Spinal cord (tissue), 10 donors: ENCODE measurements around the gene MFSD11. TPM values are rescaled to one million over a fixed set of nuclear protein-coding genes. Genes with fewer than 3 reads are reported as not detected.
"Not testable (repeated sequence)": the region's sequence is repeated elsewhere in the genome, so short reads cannot be mapped to it uniquely, and the experiment has no call there.

ENCODE experiments used
- DNase-seq, 6 donors: peaks; one replicate each; pipeline versions ENCODE4 v3.0.0 to v3.0.0-alpha.2; 2013 to 2015; ENCODE audit warnings: low spot score in 6 of 6, low read depth in 4 of 6
- H3K27ac ChIP-seq: one replicate; pipeline ENCODE4 v1.5.1; 2013; ENCODE audit warnings: low read depth, low read length, control low read depth
- H3K27me3 ChIP-seq: one replicate; pipeline ENCODE4 v1.6.1; 2013; ENCODE audit warnings: low read length; ENCODE audit not compliant: control insufficient read depth, insufficient read depth
- H3K36me3 ChIP-seq: one replicate; pipeline ENCODE4 v1.6.1; 2013; ENCODE audit warnings: low read length; ENCODE audit not compliant: control insufficient read depth, insufficient read depth
- H3K4me1 ChIP-seq: one replicate; pipeline ENCODE4 v1.6.1; 2013; ENCODE audit warnings: low read length; ENCODE audit not compliant: control insufficient read depth, insufficient read depth
- H3K4me3 ChIP-seq: one replicate; pipeline ENCODE4 v1.5.1; 2013; ENCODE audit warnings: low read depth, low read length, control low read depth
- H3K9me3 ChIP-seq: one replicate; pipeline ENCODE4 v1.6.1; 2013; ENCODE audit warnings: low read length; ENCODE audit not compliant: control insufficient read depth, insufficient read depth
- WGBS: methylation state at CpG from one replicate; pipeline ENCODE4 v1.1.5; 2013; ENCODE audit warnings: missing lambda C conversion rate; ENCODE audit not compliant: insufficient coverage; 5-methylcytosine and 5-hydroxymethylcytosine counted together
- polyA plus RNA-seq, 2 donors: library from polyadenylated mRNA; unstranded; fragments of 120-200 nt; gene quantifications; one replicate each; pipeline ENCODE4 v1.2.1, GENCODE V29; 2013; ENCODE audit not compliant: insufficient read length in 2 of 2
- total RNA-seq, 2 donors: library from RNA; depleted of rRNA in 1 of 2; stranded (reverse); fragments of 120-200 nt in 1 of 2; fragments of >200 nt in 1 of 2; gene quantifications; one replicate each; pipeline versions ENCODE4 v1.2.3 to v1.2.4, GENCODE V29; 2013 to 2014
- donor health status: healthy.

MFSD11 gene
- total and polyA plus RNA-seq, 4 donors, result 28.9 to 72.9 (median 41.3) TPM

DNA sequence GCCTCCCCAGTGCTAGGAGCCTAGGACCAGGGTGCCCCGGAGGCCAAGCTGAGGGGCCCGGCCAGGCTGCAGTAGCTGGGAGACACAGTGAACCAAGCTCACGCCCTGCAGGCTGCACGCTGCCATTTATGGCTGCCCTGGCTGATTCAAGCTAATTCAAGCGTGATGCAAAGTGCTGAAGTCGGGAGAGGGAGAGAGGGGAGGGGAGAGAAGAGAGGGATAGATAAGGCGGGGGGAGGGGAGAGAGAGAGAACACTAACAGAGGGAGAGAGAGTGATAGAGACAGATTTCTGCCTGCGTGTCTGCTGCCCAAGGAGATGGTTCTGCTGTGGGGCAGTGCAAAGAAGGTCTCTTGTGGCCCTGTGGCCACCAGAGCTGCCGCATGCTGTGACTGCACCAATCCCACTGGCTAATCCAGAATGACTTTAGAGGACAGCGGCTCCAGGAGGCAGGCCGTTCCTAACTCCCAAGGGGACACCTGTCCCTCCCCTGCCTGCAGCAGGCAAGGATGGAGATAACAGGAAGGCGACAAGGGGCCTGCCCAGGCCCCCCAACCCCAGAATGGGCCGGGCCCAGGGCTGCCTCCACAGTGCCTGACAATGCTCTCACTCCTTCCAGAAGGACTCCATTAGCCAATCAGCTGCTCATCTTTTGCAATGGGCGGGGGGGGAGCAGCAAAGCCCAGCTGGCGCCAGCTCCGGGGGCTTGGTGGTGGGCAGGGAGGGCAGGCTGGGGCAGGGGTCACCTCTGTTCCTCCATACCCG, 40.0 kb upstream of the MFSD11 start:
- 20% methylated on average over 12 of the region's 17 CpGs for WGBS
- H3K27ac ChIP-seq, result peak overlapping the region; percentile 61
- H3K4me1 ChIP-seq, result peaks cover 48% of the 10 kb centered on the region
- DNase-seq, result peak in 2 of 6 donors; percentile 76 to 93
- H3K27me3 ChIP-seq, result no peaks in the 10 kb centered on the region
- H3K36me3 ChIP-seq, result peaks cover 8% of the 10 kb centered on the region
- H3K4me3 ChIP-seq, result no peak overlapping the region
- no peaks in the 10 kb centered on the region for H3K9me3 ChIP-seq

DNA sequence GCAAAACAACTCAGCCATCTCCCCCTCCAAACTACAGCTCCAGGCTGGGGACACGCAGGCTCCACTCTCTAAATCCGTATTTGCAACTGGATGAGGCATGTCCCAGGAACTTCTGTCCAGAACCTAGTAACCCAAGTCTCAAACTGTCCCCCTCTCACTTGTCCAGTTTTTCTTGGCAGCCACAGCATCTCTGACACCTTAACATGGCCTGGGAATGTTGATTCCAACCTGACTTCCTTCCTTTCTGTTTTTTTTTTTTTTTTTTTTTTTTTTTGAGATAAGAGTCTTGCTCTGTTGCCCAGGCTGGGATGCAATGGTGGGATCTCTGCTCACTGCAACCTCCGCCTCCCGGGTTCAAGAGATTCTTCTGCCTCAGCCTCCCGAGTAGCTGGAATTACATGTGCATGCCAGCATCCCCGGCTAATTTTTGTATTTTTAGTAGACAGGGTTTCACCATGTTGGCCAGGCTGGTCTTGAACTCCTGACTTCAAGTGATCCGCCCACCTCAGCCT, 39.4 kb upstream of the MFSD11 start:
- not testable (repeated sequence) for H3K27ac ChIP-seq, H3K9me3 ChIP-seq, H3K27me3 ChIP-seq, H3K36me3 ChIP-seq, DNase-seq, H3K4me3 ChIP-seq
- H3K4me1 ChIP-seq, result peaks cover 52% of the 10 kb centered on the region
- 92% methylated on average over 6 of the region's 7 CpGs for WGBS

DNA sequence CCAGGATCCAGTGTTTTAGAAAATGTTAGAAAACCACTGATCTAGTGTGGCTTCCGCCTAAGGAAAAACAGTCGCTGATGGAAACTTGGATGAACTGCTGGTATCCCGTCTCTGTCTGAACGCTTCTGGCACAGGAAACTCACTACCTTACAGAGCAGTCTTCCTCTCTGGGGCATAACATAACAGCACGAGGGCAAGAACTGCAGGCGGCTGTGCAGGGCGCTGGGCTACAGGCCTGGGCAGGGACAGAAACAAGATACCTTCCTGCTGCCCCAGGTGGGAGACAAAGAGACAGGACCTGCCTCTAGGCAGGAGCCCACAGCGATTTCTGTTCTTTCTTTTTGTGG, 37.7 kb upstream of the MFSD11 start:
- 69% methylated on average over 4 of the region's 8 CpGs for WGBS
- no peak for DNase-seq
- H3K4me1 ChIP-seq, result peaks cover 52% of the 10 kb centered on the region
- H3K36me3 ChIP-seq, result peaks cover 8% of the 10 kb centered on the region
- peak overlapping the region; percentile 80 for H3K27ac ChIP-seq
- H3K9me3 ChIP-seq, result no peaks in the 10 kb centered on the region
- no peaks in the 10 kb centered on the region for H3K27me3 ChIP-seq
- no peak overlapping the region for H3K4me3 ChIP-seq

DNA sequence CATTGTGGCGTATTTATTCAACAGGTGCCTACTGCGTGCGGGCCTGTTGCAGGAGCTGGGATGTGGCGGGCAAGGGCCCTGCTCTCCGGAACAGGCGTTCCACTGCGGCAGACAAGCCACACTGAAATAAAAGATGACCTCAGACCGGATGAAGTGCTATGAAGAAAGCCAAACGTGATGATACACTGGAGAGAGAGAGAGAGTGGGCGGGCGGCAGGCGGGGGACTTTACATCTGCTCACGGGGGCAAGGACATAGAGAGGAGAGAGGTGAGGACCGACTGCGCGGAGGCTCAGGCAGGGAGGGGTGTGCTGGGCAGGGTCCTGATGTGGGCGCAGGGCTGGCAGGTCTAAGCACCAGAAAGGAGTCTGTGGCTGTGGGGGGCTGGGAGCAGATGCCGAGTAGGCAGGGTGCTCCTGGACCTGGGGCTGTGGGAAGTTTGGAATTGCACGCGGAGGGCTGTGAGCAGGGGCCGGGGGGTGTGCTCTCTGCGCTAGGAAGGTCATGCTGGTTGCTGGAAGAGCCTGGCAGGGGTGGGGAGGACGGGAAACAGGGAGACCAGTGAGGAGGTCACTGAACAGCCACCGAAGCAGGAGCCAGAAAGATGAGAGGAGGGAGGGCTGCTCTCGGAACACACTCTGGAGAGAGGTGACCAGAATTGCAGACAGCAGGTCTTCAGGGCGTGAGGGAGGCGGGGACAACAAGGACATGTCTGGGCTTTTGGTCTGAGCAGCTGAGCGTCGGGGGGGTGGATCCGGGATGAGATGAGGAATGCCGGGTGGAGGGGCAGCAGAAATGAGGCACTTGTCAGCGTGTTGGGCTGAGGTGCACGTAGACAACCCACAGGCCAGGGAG, 37.1 kb upstream of the MFSD11 start:
- 41% methylated on average over 32 of the region's 33 CpGs for WGBS
- no peaks in the 10 kb centered on the region for H3K9me3 ChIP-seq
- H3K4me3 ChIP-seq, result no peak overlapping the region
- peak overlapping the region; percentile 80 for H3K27ac ChIP-seq
- H3K36me3 ChIP-seq, result peaks cover 9% of the 10 kb centered on the region
- no peaks in the 10 kb centered on the region for H3K27me3 ChIP-seq
- H3K4me1 ChIP-seq, result peaks cover 52% of the 10 kb centered on the region
- DNase-seq, result peak in 2 of 6 donors; percentile 55 to 69

DNA sequence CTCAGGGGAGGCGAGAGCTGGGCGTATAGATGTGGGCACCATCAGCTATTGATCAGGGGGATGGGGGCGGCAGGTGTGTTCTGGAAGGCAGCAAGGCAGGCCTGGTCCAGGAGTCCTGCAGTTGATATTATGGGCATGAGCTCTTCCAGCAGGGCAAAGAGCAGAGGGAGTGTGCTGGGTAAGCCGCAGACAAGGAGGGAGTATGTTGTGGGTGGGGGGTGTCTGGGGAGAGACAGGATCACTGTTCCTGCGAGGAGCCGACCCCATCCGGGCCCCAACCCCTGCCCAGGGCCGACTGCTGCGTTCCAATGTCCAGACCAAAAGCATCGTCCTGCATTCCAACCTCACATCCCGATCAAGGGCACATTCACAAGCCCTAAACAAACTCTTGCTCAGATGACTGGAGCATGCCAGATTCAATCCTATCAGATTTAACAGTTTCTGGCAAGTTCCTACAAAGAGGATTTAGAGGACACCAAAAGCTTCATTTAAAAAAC, 36.4 kb upstream of the MFSD11 start:
- Histone ChIP-seq H3K27ac (peak overlapping the region; percentile 80), H3K4me1 (peaks cover 50% of the 10 kb centered on the region), H3K36me3 (peaks cover 11% of the 10 kb centered on the region), H3K9me3 (no peaks in the 10 kb centered on the region), H3K27me3 (no peaks in the 10 kb centered on the region), H3K4me3 (no peak overlapping the region)
- WGBS, result 47% methylated on average over 10 of the region's 11 CpGs
- DNase-seq, result no peak

DNA sequence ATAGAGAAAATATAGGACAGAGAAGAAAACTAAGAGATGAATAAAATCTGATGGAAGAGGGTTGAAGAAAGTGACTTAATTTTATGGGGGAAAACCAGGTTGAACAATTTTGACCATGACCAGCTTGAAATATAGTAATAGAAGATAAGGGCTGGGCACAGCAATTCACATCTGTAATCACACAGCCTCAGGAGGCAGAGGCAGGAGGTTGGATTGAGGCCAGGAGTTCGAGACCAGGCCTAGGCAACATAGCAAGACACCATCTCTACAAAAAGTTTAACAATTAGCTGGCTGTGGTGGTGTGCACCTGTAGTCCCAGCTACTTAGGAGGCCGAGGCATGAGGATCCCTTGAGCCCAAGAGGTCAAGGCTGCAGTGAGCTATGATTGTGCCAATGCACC, 35.8 kb upstream of the MFSD11 start:
- Histone ChIP-seq H3K4me3 (no peak overlapping the region), H3K36me3 (peaks cover 11% of the 10 kb centered on the region), H3K27ac (no peak overlapping the region), H3K4me1 (peaks cover 45% of the 10 kb centered on the region), H3K27me3 (no peaks in the 10 kb centered on the region), H3K9me3 (no peaks in the 10 kb centered on the region)
- WGBS, result no CpG with 5 or more reads among the region's 2 CpGs
- DNase-seq, result no peak

DNA sequence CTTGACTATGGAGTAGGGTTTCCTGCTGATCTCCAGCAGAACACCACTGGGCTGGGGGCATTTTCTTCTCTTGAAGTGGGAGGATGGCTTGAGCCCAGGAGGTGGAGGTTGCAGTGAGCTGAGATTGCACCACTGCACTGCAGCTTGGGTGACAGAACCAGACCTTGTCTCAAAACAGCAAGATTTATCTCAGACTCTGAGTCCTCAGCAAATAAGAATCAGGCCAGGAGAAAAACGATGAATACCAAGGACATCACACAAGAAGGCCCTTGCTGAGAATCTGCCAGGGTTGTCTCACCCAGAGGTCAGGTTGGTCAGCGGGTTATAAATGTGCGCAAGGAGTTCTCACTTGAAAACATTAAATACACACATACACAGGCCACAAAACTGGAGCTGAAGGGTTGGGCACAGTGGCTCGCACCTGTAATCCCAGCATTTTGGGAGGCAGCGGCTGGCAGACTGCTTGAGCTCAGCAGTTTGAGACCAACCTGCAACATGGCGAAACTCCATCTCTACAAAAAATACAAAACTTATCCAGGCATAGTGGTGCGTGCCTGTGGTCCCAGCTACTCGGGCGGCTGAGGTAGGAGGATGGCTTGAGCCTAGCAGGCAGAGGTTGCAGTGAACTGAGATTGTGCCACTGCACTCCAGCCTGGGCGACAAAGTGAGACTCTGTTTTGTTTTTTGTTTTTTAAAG, 34.8 kb upstream of the MFSD11 start:
- peaks cover 43% of the 10 kb centered on the region for H3K4me1 ChIP-seq
- DNase-seq, result no peak
- no peak overlapping the region for H3K4me3 ChIP-seq
- H3K27me3 ChIP-seq, result no peaks in the 10 kb centered on the region
- no peak overlapping the region for H3K27ac ChIP-seq
- no peaks in the 10 kb centered on the region for H3K9me3 ChIP-seq
- 94% methylated on average over 9 of the region's 10 CpGs for WGBS
- H3K36me3 ChIP-seq, result peaks cover 6% of the 10 kb centered on the region

DNA sequence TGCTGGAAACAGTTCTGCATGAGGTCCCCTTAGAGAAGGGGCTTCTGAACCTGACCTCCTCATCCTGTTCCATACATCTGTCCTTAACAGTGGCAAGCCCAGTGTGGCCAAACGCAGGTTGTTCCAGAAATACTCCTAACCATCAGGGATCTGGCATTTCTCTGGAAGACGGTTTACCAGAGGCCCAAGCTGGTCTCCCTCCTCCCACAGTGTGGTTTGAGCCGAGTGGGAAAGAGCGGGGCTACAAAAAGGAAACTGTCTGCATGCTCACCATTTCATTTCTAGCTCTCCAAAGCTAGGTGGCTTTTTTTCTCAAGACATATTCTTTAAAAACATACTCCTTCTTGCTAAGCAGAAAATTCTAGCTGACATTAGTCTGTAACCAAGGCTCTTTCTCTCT, 33.1 kb upstream of the MFSD11 start:
- 82% methylated on average over 3 of the region's 4 CpGs for WGBS
- peaks cover 49% of the 10 kb centered on the region for H3K4me1 ChIP-seq

DNA sequence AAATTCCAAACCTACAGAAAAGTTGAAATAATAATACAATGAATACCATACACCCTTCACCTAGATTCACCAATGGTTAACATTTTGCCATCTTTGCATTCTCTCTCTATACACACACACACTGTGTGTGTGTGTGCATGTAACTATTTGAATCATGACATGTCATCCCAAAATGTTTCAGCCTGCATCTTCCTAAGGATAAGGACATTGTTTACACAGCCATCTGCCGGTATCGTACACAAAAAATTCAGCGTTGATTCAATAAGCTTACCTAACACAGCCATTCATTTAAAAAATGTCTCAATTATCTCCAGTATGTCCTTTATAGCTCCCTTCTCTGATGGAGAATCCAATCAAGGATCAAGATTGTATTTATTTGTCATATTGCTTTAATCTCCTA, 31.1 kb upstream of the MFSD11 start:
- whole genome bisulfite sequencing, result 82% methylated on average over 3 of the region's 3 CpGs
- peaks cover 5% of the 10 kb centered on the region for H3K36me3 ChIP-seq
- no peak overlapping the region for H3K27ac ChIP-seq
- no peaks in the 10 kb centered on the region for H3K27me3 ChIP-seq
- DNase-seq, result peak in 1 of 6 donors; percentile 47
- H3K4me1 ChIP-seq, result peaks cover 40% of the 10 kb centered on the region
- H3K4me3 ChIP-seq, result no peak overlapping the region
- no peaks in the 10 kb centered on the region for H3K9me3 ChIP-seq

More for the DNA sequence above, 33.1 kb upstream of the MFSD11 start:
- peaks cover 9% of the 10 kb centered on the region for H3K36me3 ChIP-seq
- H3K4me3 ChIP-seq, result no peak overlapping the region
- no peak for DNase-seq
- no peak overlapping the region for H3K27ac ChIP-seq
- no peaks in the 10 kb centered on the region for H3K27me3 ChIP-seq
- H3K9me3 ChIP-seq, result no peaks in the 10 kb centered on the region
